HepG2 (cell line): ENCODE results near the gene UBQLN4. TPM values are rescaled to one million over a fixed set of nuclear protein-coding genes. Genes with fewer than 3 reads are reported as not detected.

Experiments
- ARID4A ChIP-seq: sonication (generic); formaldehyde crosslinking; IDR thresholded peaks from 2 replicates; pipeline ENCODE4 v1.5.0; 2020; ENCODE audit warnings: mild to moderate bottlenecking, missing genetic modification reagents, borderline replicate concordance
- HOMEZ ChIP-seq: IDR thresholded peaks from 2 replicates; pipeline ENCODE4 v1.6.1; 2016; ENCODE audit warnings: low read depth
- KLF12 ChIP-seq: sonication (generic); formaldehyde crosslinking; IDR thresholded peaks from 2 replicates; pipeline ENCODE4 v1.4.0; 2020; ENCODE audit warnings: missing genetic modification reagents, borderline replicate concordance
- MED13 ChIP-seq: sonication (generic); formaldehyde crosslinking; IDR thresholded peaks from 2 replicates; pipeline ENCODE4 v1.5.0; 2020; ENCODE audit warnings: missing genetic modification reagents
- ZBTB7A ChIP-seq: sonication (generic); formaldehyde crosslinking; IDR thresholded peaks from 2 replicates; pipeline ENCODE4 v1.8.0; 2022; ENCODE audit warnings: mild to moderate bottlenecking, missing genetic modification reagents
- ZFY ChIP-seq: sonication (generic); formaldehyde crosslinking; IDR thresholded peaks from 2 replicates; pipeline ENCODE4 v1.4.0; 2020; ENCODE audit warnings: missing genetic modification reagents
- ZNF101 ChIP-seq: sonication (generic); formaldehyde crosslinking; IDR thresholded peaks from 2 replicates; pipeline ENCODE4 v1.4.0; 2020; ENCODE audit warnings: mild to moderate bottlenecking, low read depth, missing genetic modification reagents, borderline replicate concordance
- ZNF12 ChIP-seq: sonication (generic); formaldehyde crosslinking; IDR thresholded peaks from 2 replicates; pipeline ENCODE4 v1.5.0; 2020; ENCODE audit warnings: missing genetic modification reagents
- ZNF205 ChIP-seq: IDR thresholded peaks from 2 replicates; pipeline ENCODE4 v1.6.1; 2018; ENCODE audit warnings: missing biosample characterization, missing genetic modification reagents
- ZNF335 ChIP-seq: sonication (generic); formaldehyde crosslinking; IDR thresholded peaks from 2 replicates; pipeline ENCODE4 v1.4.0; 2020; ENCODE audit warnings: missing genetic modification reagents
- ZNF431 ChIP-seq: sonication (generic); formaldehyde crosslinking; IDR thresholded peaks from 2 replicates; pipeline ENCODE4 v1.9.0; 2022; ENCODE audit warnings: missing genetic modification reagents, low read depth, mild to moderate bottlenecking, borderline replicate concordance
- ZNF550 ChIP-seq: sonication (generic); formaldehyde crosslinking; IDR thresholded peaks from 2 replicates; pipeline ENCODE4 v1.4.0; 2020; ENCODE audit warnings: mild to moderate bottlenecking, missing genetic modification reagents, borderline replicate concordance
- ZNF703 ChIP-seq: sonication (generic); formaldehyde crosslinking; IDR thresholded peaks from 2 replicates; pipeline ENCODE4 v1.5.1; 2020; ENCODE audit warnings: missing genetic modification reagents, mild to moderate bottlenecking, moderate library complexity, borderline replicate concordance
- ZNF879 ChIP-seq: sonication (generic); formaldehyde crosslinking; IDR thresholded peaks from 2 replicates; pipeline ENCODE4 v1.8.1; 2023; ENCODE audit warnings: missing genetic modification reagents
- polyA plus RNA-seq, 8 experiments: library from polyadenylated mRNA; depleted of rRNA in 3 of 8; stranded (reverse) in 7 of 8; unstranded in 1 of 8; fragments of >200 nt; fragmentation: Illumina TruSeq in 4 of 8; extraction: Trizol in 4 of 8; gene quantifications; 2 replicates each; pipeline versions ENCODE4 v1.2.1 to v1.2.3, GENCODE V29; 2011 to 2016; ENCODE audit warnings: low read depth in 4 of 8, missing spikeins in 1 of 8, mixed read lengths in 1 of 8; ENCODE audit not compliant: insufficient read depth in 1 of 8
- total RNA-seq, 5 experiments: library from RNA; depleted of rRNA; stranded (reverse); fragments of >200 nt; fragmentation: Illumina TruSeq; extraction: Trizol; gene quantifications; 2 replicates each; pipeline ENCODE4 v1.2.3, GENCODE V29; 2016; ENCODE audit warnings: low read depth in 1 of 5
- TF ChIP-seq, protein P1 (sequence below): sonication (generic); formaldehyde crosslinking; IDR thresholded peaks from 2 replicates; pipeline ENCODE4 v1.4.0; 2020; ENCODE audit warnings: mild to moderate bottlenecking, missing genetic modification reagents, borderline replicate concordance
- TF ChIP-seq, protein P2 (sequence below): IDR thresholded peaks from 2 replicates; pipeline ENCODE4 v1.6.1; 2012; ENCODE audit warnings: inconsistent platforms
- TF ChIP-seq, protein P3 (sequence below): sonication (generic); formaldehyde crosslinking; IDR thresholded peaks from 2 replicates; pipeline ENCODE4 v1.8.0; 2022; ENCODE audit warnings: mild to moderate bottlenecking, missing genetic modification reagents, borderline replicate concordance

The UBQLN4 gene
- total and polyA plus RNA-seq, 2 of the 13 experiments (the other 11 are each of a cell fraction or from before 2014, with no cell fraction given) = 31.5 to 39.8 TPM

GRCh38 chr1:156086256-156086662 lies 32.7 kb upstream of the UBQLN4 start (continued):
- TF ChIP-seq ARID4A (CRISPR knock-in tag) (peak; percentile 75; the same call in 1 of the 2 replicates), ZNF101 (CRISPR knock-in tag) (no peak), ZBTB7A (CRISPR knock-in tag) (peak; percentile 48; the same call in 1 of the 2 replicates), ZFY (CRISPR knock-in tag) (peak; percentile 37; the same call in 1 of the 2 replicates), MED13 (CRISPR knock-in tag) (peak; percentile 32; the same call in 1 of the 2 replicates), ZNF205 (peak; percentile 81; the same call in 1 of the 2 replicates), HOMEZ (peak; percentile 48), ZNF335 (CRISPR knock-in tag) (0 out of 2 replicates have a peak, but pooled peaks have one; percentile 47), ZNF431 (peak; percentile 93), ZNF703 (peak; percentile 72; the same call in 1 of the 2 replicates), ZNF879 (CRISPR knock-in tag) (no peak), ZNF12 (CRISPR knock-in tag) (peak; percentile 57; the same call in 1 of the 2 replicates), KLF12 (no peak), ZNF550 (no peak)
- TF ChIP-seq, protein P1, sequence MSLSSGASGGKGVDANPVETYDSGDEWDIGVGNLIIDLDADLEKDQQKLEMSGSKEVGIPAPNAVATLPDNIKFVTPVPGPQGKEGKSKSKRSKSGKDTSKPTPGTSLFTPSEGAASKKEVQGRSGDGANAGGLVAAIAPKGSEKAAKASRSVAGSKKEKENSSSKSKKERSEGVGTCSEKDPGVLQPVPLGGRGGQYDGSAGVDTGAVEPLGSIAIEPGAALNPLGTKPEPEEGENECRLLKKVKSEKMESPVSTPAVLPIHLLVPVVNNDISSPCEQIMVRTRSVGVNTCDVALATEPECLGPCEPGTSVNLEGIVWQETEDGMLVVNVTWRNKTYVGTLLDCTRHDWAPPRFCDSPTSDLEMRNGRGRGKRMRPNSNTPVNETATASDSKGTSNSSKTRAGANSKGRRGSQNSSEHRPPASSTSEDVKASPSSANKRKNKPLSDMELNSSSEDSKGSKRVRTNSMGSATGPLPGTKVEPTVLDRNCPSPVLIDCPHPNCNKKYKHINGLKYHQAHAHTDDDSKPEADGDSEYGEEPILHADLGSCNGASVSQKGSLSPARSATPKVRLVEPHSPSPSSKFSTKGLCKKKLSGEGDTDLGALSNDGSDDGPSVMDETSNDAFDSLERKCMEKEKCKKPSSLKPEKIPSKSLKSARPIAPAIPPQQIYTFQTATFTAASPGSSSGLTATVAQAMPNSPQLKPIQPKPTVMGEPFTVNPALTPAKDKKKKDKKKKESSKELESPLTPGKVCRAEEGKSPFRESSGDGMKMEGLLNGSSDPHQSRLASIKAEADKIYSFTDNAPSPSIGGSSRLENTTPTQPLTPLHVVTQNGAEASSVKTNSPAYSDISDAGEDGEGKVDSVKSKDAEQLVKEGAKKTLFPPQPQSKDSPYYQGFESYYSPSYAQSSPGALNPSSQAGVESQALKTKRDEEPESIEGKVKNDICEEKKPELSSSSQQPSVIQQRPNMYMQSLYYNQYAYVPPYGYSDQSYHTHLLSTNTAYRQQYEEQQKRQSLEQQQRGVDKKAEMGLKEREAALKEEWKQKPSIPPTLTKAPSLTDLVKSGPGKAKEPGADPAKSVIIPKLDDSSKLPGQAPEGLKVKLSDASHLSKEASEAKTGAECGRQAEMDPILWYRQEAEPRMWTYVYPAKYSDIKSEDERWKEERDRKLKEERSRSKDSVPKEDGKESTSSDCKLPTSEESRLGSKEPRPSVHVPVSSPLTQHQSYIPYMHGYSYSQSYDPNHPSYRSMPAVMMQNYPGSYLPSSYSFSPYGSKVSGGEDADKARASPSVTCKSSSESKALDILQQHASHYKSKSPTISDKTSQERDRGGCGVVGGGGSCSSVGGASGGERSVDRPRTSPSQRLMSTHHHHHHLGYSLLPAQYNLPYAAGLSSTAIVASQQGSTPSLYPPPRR (CRISPR knock-in tag) = peak; percentile 90
- TF ChIP-seq, protein P2, sequence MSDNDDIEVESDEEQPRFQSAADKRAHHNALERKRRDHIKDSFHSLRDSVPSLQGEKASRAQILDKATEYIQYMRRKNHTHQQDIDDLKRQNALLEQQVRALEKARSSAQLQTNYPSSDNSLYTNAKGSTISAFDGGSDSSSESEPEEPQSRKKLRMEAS = peak; percentile 74
- TF ChIP-seq, protein P3, sequence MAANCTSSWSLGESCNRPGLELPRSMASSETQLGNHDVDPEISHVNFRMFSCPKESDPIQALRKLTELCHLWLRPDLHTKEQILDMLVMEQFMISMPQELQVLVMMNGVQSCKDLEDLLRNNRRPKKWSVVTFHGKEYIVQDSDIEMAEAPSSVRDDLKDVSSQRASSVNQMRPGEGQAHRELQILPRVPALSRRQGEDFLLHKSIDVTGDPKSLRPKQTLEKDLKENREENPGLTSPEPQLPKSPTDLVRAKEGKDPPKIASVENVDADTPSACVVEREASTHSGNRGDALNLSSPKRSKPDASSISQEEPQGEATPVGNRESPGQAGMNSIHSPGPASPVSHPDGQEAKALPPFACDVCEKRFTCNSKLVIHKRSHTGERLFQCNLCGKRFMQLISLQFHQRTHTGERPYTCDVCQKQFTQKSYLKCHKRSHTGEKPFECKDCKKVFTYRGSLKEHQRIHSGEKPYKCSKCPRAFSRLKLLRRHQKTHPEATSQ = peak; percentile 38; the same call in 1 of the 2 replicates
